Amygdala (tissue), 56 donors: ENCODE results near the gene SMIM41.
A peak's percentile ranks its signal among the peaks of the same experiment; 100 is the strongest.

Experiments
- DNase-seq, 56 donors: peaks; one replicate each; lab custom pipeline; 2025; lab: John Stamatoyannopoulos, UW

SMIM41 gene

GRCh38 chr12:52119398-52120254 is 40.1 kb downstream of the SMIM41 start:
- no peak for DNase-seq

- DNase-seq: no peak
These were observed 41.7 kb downstream of the SMIM41 start for GRCh38 chr12:52120951-52121823.

- DNase-seq: peak in 33 of 56 donors; percentile 2 to 61 (median 17)
These were observed 42.5 kb downstream of the SMIM41 start for GRCh38 chr12:52121824-52122539.

GRCh38 chr12:52122540-52122871 is 43.0 kb downstream of the SMIM41 start:
- DNase-seq: no peak

- no peak for DNase-seq
These were observed 43.4 kb downstream of the SMIM41 start for GRCh38 chr12:52122904-52123303.

GRCh38 chr12:52123487-52124186 is 44.1 kb downstream of the SMIM41 start:
- no peak for DNase-seq

- no peak for DNase-seq
These were observed 46.0 kb downstream of the SMIM41 start for GRCh38 chr12:52125476-52125900.

GRCh38 chr12:52126050-52126604 is 46.6 kb downstream of the SMIM41 start:
- no peak for DNase-seq

GRCh38 chr12:52126605-52127578 is 47.4 kb downstream of the SMIM41 start:
- DNase-seq: no peak

- no peak for DNase-seq
These were observed 48.4 kb downstream of the SMIM41 start for GRCh38 chr12:52127683-52128450.

- no peak for DNase-seq
These were observed 51.2 kb downstream of the SMIM41 start for GRCh38 chr12:52130711-52131110.

GRCh38 chr12:52132754-52133161 is 53.3 kb downstream of the SMIM41 start:
- DNase-seq: no peak

- DNase-seq: no peak
These were observed 58.2 kb downstream of the SMIM41 start for GRCh38 chr12:52137746-52138145.

- no peak for DNase-seq
These were observed 59.6 kb downstream of the SMIM41 start for GRCh38 chr12:52139147-52139546.

- DNase-seq: no peak
These were observed 60.1 kb downstream of the SMIM41 start for GRCh38 chr12:52139579-52140062.

- no peak for DNase-seq
These were observed 61.8 kb downstream of the SMIM41 start for GRCh38 chr12:52141306-52141705.

- DNase-seq: no peak
These were observed 62.4 kb downstream of the SMIM41 start for GRCh38 chr12:52141875-52142274.

- DNase-seq: no peak
These were observed 62.9 kb downstream of the SMIM41 start for GRCh38 chr12:52142431-52142830.
